T-helper 1 cell treated with Interleukin-12 subunit alpha and Interleukin-12 subunit beta and Interleukin-4 antibody, amounts not matched to agents 30 μg/mL and 1 μg/mL, for 36 hours (primary cell): Measurements from ENCODE around the gene KRT86.
"Not testable (repeated sequence)": the region's sequence is repeated elsewhere in the genome, so short reads cannot be mapped to it uniquely, and the experiment has no call there.

Source experiments
- H3K27ac Mint-ChIP-seq: one replicate; pipeline ENCODE4 v1.8.0; 2021; ENCODE audit warnings: mild to moderate bottlenecking, mixed read lengths
- H3K27me3 Mint-ChIP-seq: one replicate; pipeline ENCODE4 v1.8.0; 2021; ENCODE audit warnings: low read depth, mixed read lengths
- H3K36me3 Mint-ChIP-seq: one replicate; pipeline ENCODE4 v1.8.0; 2021; ENCODE audit warnings: low read depth, mixed read lengths
- H3K4me1 Mint-ChIP-seq: one replicate; pipeline ENCODE4 v1.8.0; 2021; ENCODE audit warnings: low read depth, mixed read lengths
- H3K4me3 Mint-ChIP-seq: one replicate; pipeline ENCODE4 v1.8.0; 2021; ENCODE audit warnings: mild to moderate bottlenecking, moderate library complexity, mixed read lengths
- H3K9me3 Mint-ChIP-seq: one replicate; pipeline ENCODE4 v1.8.0; 2021; ENCODE audit warnings: mixed read lengths

Gene KRT86

DNA sequence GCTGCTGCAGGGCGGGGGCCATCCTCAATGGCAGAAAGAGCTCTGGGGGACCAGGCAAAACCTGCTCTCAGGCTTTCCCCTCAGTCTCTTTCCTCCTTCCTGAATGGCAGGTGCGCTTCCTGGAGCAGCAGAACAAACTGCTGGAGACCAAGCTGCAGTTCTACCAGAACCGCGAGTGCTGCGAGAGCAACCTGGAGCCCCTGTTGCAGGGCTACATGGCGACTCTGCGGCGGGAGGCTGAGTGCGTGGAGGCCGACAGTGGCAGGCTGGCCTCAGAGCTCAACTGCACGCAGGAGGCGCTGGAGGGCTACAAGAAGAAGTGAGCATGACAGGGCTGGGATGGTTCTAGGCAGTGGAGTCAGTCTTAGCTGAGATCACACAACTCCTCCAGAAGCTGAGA lies 69.7 kb downstream of the KRT86 start:
- peaks cover 10% of the 10 kb centered on the region for H3K27me3 Mint-ChIP-seq
- H3K27ac Mint-ChIP-seq: no peak overlapping the region

GRCh38 chr12:52345041-52345440 lies 70.6 kb downstream of the KRT86 start:
- not testable (repeated sequence) for H3K4me1 Mint-ChIP-seq, H3K36me3 Mint-ChIP-seq, H3K9me3 Mint-ChIP-seq, H3K27ac Mint-ChIP-seq, H3K4me3 Mint-ChIP-seq
- peaks cover 14% of the 10 kb centered on the region for H3K27me3 Mint-ChIP-seq

More for the DNA sequence above, 69.7 kb downstream of the KRT86 start:
- Mint-ChIP-seq H3K9me3 (no peaks in the 10 kb centered on the region), H3K4me3 (no peak overlapping the region), H3K4me1 (no peaks in the 10 kb centered on the region), H3K36me3 (no peaks in the 10 kb centered on the region)

DNA sequence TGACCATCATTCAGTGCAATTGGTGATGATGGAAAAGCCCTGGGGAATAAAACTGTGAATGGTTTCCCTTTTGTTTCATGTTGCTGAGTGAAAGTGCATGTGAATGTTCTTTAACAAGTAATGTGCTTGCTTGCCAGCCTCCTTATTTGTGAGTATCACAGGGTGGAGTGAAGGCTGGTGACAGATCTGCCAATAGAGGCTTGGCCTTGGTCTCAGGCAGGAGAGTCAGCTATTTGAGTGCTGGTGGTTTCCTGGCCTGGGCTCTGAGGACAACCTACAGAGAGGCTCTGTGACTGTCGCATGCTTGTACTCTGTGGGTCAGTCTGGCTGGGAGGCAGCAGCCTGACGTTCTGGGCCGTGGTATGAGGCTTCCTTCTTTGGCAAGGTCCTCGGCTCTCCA lies 72.1 kb downstream of the KRT86 start:
- no peaks in the 10 kb centered on the region for H3K9me3 Mint-ChIP-seq
- H3K27ac Mint-ChIP-seq: no peak overlapping the region
- H3K4me3 Mint-ChIP-seq: no peak overlapping the region
- H3K4me1 Mint-ChIP-seq: peaks cover under 1% of the 10 kb centered on the region
- H3K27me3 Mint-ChIP-seq: peaks cover 15% of the 10 kb centered on the region
- H3K36me3 Mint-ChIP-seq: no peaks in the 10 kb centered on the region

GRCh38 chr12:52347016-52347415 lies 72.6 kb downstream of the KRT86 start:
- Mint-ChIP-seq H3K36me3 (no peaks in the 10 kb centered on the region), H3K27me3 (peaks cover 17% of the 10 kb centered on the region), H3K4me1 (peaks cover 3% of the 10 kb centered on the region), H3K4me3 (no peak overlapping the region), H3K9me3 (no peaks in the 10 kb centered on the region), H3K27ac (no peak overlapping the region)

DNA sequence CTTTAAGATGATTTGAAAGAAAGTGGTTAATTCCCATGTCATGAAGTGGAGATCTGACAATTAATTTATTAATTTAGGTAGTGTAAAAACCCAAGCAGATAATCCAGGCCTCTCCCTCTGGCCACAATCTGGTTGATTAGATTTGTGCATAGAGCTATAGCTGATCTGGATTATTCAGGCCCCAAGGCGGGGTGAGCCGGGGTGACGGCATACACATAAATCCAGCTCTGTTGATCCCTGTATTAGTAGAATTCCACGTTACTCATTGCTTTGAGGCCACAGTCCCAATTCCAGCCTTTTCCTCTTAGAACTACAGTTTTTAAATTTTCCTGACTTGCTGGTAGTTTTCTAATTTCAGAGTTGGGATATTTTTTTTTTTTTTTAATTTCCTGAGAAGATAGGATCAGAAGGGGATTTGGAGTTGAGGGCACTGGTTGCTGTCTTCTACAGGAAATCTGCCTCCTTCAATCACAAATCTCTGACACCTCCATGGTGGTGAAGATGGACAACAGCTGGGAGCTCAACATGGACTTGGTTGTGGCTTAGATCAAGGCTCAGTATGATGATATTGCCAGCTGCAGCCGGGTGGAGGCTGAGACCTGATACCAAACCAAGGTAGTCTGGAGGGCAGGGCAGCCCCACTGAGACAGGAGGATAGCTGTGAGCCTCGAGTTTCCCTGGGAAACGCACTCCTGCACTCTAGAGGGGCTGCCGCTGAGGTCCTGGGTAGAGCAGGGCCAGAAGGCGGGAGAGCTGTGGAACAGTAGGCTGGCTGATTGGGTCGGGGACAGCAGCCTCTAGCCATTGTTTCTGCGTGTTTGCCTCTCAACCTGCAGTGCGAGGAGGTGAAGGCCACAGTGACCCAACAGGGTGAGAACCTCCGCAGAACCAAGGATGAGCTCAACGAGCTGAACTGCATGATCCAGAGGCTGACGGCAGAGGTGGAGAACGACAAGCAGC lies 73.4 kb downstream of the KRT86 start:
- no peaks in the 10 kb centered on the region for H3K36me3 Mint-ChIP-seq
- no peaks in the 10 kb centered on the region for H3K9me3 Mint-ChIP-seq
- H3K4me3 Mint-ChIP-seq: no peak overlapping the region
- H3K27ac Mint-ChIP-seq: no peak overlapping the region
- peaks cover 3% of the 10 kb centered on the region for H3K4me1 Mint-ChIP-seq
- peaks cover 23% of the 10 kb centered on the region for H3K27me3 Mint-ChIP-seq

DNA sequence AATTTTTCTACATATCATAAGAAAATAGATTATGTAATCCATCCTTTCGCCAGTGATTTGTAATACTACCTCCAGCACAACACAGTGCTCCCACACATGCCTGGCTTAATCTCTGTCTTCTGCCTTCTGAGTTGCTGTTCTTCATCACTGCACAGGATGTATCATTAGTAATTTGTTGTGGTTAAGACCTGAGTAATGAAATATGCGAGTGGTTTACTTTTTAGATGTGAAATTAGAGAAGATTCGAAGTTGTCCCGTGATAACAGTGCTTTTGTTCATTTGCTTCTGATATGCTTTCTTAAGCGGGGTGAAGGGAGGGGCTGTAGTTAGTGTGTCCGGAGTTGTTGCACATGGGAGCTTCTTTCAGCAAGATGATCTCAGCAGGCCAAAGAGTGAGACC lies 74.8 kb downstream of the KRT86 start:
- peaks cover 3% of the 10 kb centered on the region for H3K4me1 Mint-ChIP-seq
- H3K27ac Mint-ChIP-seq: no peak overlapping the region
- H3K4me3 Mint-ChIP-seq: no peak overlapping the region
- H3K27me3 Mint-ChIP-seq: peaks cover 28% of the 10 kb centered on the region
- H3K36me3 Mint-ChIP-seq: no peaks in the 10 kb centered on the region
- no peaks in the 10 kb centered on the region for H3K9me3 Mint-ChIP-seq

- Mint-ChIP-seq H3K4me1 (peaks cover 3% of the 10 kb centered on the region), H3K27me3 (peaks cover 25% of the 10 kb centered on the region), H3K36me3 (no peaks in the 10 kb centered on the region), H3K4me3 (no peak overlapping the region), H3K9me3 (no peaks in the 10 kb centered on the region), H3K27ac (no peak overlapping the region)
Measured at GRCh38 chr12:52350021-52350620, 75.7 kb downstream of the KRT86 start.

DNA sequence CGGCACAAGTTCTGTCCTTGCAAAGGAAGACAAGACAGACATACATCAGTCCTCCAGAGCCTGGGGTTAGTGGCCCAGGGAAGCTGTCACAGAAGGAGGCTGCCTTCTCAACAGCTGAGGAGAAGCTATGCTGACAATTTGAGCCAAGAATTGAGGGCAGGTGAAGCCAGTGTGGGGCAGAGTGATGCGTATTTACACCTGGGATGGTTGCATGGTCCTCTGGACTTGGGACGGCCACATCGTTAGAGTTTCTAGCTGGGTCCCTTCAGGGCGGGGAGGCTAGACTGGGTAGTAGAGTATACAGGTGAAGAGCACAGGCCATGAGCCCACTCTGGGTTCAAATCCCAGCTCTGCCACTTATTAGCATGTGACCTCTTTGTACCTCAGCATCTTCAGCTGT lies 76.3 kb downstream of the KRT86 start:
- H3K27me3 Mint-ChIP-seq: peaks cover 25% of the 10 kb centered on the region

DNA sequence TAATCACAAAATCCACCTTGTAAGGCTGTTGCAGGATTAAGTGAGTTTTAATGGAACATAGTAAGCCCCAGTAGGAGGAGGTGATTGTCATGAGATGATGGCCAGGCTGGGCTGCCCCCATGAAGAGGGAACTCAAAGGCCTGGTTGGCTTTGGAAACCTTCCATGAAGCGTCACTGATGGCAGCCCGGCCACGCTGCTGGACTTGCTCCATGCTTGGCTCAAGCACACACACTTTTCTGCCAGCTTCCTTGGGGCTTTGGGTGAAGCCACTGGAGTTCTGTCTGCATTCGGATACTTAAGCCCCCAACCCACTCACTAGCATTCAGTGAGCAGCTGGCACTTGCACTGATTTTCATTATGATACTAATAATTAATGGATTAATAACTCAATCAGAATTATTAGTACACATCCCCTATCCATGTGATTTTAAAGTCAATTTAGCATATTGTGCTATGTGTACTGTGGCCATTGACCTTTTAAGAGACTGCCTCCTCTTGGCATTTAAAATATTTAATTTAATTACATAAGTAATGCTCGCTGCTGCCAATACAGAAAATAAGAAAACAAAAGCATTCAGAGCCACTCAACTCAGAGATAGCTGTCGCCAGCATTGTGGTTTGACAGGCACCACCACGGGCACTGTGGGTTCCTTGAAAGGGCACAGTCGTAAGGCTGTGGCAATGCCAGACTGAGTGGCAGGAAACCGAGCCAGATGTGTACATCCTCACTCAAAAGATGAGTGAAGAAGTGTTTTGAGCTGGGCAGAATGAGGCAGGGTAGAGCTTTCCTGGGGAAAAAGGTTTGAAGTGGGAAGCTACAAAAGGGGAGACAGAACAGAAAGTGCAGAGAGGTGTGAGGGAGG lies 77.0 kb downstream of the KRT86 start:
- Mint-ChIP-seq H3K27me3 (peaks cover 25% of the 10 kb centered on the region), H3K27ac (no peak overlapping the region), H3K4me3 (no peak overlapping the region), H3K36me3 (no peaks in the 10 kb centered on the region), H3K9me3 (no peaks in the 10 kb centered on the region), H3K4me1 (peaks cover 3% of the 10 kb centered on the region)

More for the DNA sequence above, 76.3 kb downstream of the KRT86 start:
- H3K9me3 Mint-ChIP-seq: no peaks in the 10 kb centered on the region
- no peaks in the 10 kb centered on the region for H3K36me3 Mint-ChIP-seq
- H3K27ac Mint-ChIP-seq: no peak overlapping the region
- H3K4me1 Mint-ChIP-seq: peaks cover 3% of the 10 kb centered on the region
- no peak overlapping the region for H3K4me3 Mint-ChIP-seq

GRCh38 chr12:52352951-52353350 lies 78.5 kb downstream of the KRT86 start:
- H3K27me3 Mint-ChIP-seq: peaks cover 25% of the 10 kb centered on the region
- no peaks in the 10 kb centered on the region for H3K9me3 Mint-ChIP-seq
- H3K27ac Mint-ChIP-seq: no peak overlapping the region
- no peak overlapping the region for H3K4me3 Mint-ChIP-seq
- peaks cover 3% of the 10 kb centered on the region for H3K4me1 Mint-ChIP-seq
- H3K36me3 Mint-ChIP-seq: no peaks in the 10 kb centered on the region

GRCh38 chr12:52353766-52354165 lies 79.3 kb downstream of the KRT86 start:
- H3K9me3 Mint-ChIP-seq: no peaks in the 10 kb centered on the region
- no peaks in the 10 kb centered on the region for H3K36me3 Mint-ChIP-seq
- peaks cover 19% of the 10 kb centered on the region for H3K27me3 Mint-ChIP-seq
- H3K4me3 Mint-ChIP-seq: no peak overlapping the region
- H3K27ac Mint-ChIP-seq: no peak overlapping the region
- H3K4me1 Mint-ChIP-seq: peaks cover 8% of the 10 kb centered on the region

- Mint-ChIP-seq H3K4me1 (peaks cover 11% of the 10 kb centered on the region), H3K9me3 (no peaks in the 10 kb centered on the region), H3K27me3 (peaks cover 18% of the 10 kb centered on the region), H3K4me3 (no peak overlapping the region), H3K36me3 (no peaks in the 10 kb centered on the region), H3K27ac (no peak overlapping the region)
Measured at GRCh38 chr12:52354200-52354599, 79.8 kb downstream of the KRT86 start.

DNA sequence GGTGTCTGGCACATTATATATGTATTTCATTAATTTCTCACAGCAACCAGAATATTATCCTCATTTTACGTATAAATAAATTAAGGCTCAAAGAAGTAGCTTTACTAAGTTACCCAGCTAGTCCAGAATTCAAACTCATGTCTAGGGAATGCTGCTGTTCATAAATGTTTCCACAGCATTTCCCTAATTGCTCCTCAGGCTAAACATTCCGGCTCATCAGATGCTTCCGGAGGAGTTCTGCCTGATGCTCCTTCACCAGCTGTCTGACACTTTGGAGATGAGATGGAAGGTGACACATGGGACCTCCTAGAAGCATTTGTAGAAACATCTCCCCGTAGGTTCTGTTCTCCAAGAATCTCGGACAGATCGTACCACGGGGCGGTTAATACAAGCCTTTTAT lies 80.7 kb downstream of the KRT86 start:
- Mint-ChIP-seq H3K9me3 (no peaks in the 10 kb centered on the region), H3K36me3 (no peaks in the 10 kb centered on the region), H3K27me3 (peaks cover 15% of the 10 kb centered on the region), H3K27ac (no peak overlapping the region), H3K4me1 (peaks cover 11% of the 10 kb centered on the region), H3K4me3 (no peak overlapping the region)

- Mint-ChIP-seq H3K36me3 (no peaks in the 10 kb centered on the region), H3K27me3 (peaks cover 15% of the 10 kb centered on the region), H3K4me1 (peaks cover 11% of the 10 kb centered on the region), H3K9me3 (no peaks in the 10 kb centered on the region), H3K4me3 (no peak overlapping the region), H3K27ac (no peak overlapping the region)
Measured at GRCh38 chr12:52356031-52356761, 81.8 kb downstream of the KRT86 start.
